Measurements from ENCODE around the gene CST11. TPM values are rescaled to one million over a fixed set of nuclear protein-coding genes. Genes with fewer than 3 reads are reported as not detected.

The CST11 gene, protein sequence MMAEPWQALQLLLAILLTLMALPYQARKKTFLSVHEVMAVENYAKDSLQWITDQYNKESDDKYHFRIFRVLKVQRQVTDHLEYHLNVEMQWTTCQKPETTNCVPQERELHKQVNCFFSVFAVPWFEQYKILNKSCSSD
- total RNA-seq: not detected

- TF ChIP-seq, protein P1, sequence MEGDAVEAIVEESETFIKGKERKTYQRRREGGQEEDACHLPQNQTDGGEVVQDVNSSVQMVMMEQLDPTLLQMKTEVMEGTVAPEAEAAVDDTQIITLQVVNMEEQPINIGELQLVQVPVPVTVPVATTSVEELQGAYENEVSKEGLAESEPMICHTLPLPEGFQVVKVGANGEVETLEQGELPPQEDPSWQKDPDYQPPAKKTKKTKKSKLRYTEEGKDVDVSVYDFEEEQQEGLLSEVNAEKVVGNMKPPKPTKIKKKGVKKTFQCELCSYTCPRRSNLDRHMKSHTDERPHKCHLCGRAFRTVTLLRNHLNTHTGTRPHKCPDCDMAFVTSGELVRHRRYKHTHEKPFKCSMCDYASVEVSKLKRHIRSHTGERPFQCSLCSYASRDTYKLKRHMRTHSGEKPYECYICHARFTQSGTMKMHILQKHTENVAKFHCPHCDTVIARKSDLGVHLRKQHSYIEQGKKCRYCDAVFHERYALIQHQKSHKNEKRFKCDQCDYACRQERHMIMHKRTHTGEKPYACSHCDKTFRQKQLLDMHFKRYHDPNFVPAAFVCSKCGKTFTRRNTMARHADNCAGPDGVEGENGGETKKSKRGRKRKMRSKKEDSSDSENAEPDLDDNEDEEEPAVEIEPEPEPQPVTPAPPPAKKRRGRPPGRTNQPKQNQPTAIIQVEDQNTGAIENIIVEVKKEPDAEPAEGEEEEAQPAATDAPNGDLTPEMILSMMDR (IDR thresholded peaks at IDR 0.05): no peak
- TF ChIP-seq POLR2A (IDR thresholded peaks at IDR 0.05): no peak
- H3K4me3 ChIP-seq (ENCODE audit: low read depth, poor library complexity, severe bottlenecking): no peak within 1 kb of the TSS
- no peak for DNase-seq (ENCODE audit: low spot score in 2 of 2)
- intact Hi-C loops (cut with DNase I; ENCODE audit: low total_unique reads): no loop called here
- 49 to 55% methylated on average over 4 of the region's 4 CpGs for WGBS, 2 donors
These were observed at the start of gene CST11 for GRCh38 chr20:23452776-23453175. Gene CST11 (minus strand): TSS chr20:23452876. CDS start chr20:23452811, 65 bp downstream.

DNA sequence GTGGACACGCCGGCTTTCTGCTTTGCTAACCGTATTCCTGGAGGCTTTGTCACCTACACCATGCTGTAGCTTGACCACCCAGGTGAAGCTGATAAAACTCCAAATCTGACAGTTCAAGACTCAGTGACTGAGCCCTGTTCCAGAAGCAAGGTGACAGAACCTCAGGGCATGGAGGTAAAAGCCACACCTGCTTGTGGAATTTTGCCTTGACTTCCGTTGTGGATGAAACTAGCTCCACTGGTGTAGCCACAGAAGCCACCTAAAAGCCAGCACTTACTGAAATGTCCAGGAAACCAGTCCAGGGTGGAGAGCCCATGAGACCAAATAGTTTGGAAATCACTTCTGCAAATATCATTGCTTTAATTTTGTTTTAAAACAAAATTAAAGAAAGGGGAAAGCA lies 49.2 kb upstream of the CST11 start:
- no peak for DNase-seq (ENCODE audit: low spot score in 2 of 2)
- no peak for TF ChIP-seq POLR2A (IDR thresholded peaks at IDR 0.05)
- TF ChIP-seq, protein P1 (IDR thresholded peaks at IDR 0.05): no peak
- H3K4me3 ChIP-seq (ENCODE audit: low read depth, poor library complexity, severe bottlenecking): no peak overlapping the region
- intact Hi-C loops (cut with DNase I; ENCODE audit: low total_unique reads): no loop called here
- 67 to 69% methylated on average over 4 of the region's 4 CpGs for WGBS, 2 donors

- intact Hi-C loops (cut with DNase I; ENCODE audit: low total_unique reads): no loop called here
- TF ChIP-seq, protein P1 (IDR thresholded peaks at IDR 0.05): no peak
- TF ChIP-seq POLR2A (IDR thresholded peaks at IDR 0.05): no peak
- no peak for DNase-seq (ENCODE audit: low spot score in 2 of 2)
- WGBS, 2 donors: 58 to 77% methylated on average over 1 of the region's 1 CpG
- H3K4me3 ChIP-seq (ENCODE audit: low read depth, poor library complexity, severe bottlenecking): no peak overlapping the region
These were observed 44.9 kb upstream of the CST11 start for GRCh38 chr20:23497536-23497935.

DNA sequence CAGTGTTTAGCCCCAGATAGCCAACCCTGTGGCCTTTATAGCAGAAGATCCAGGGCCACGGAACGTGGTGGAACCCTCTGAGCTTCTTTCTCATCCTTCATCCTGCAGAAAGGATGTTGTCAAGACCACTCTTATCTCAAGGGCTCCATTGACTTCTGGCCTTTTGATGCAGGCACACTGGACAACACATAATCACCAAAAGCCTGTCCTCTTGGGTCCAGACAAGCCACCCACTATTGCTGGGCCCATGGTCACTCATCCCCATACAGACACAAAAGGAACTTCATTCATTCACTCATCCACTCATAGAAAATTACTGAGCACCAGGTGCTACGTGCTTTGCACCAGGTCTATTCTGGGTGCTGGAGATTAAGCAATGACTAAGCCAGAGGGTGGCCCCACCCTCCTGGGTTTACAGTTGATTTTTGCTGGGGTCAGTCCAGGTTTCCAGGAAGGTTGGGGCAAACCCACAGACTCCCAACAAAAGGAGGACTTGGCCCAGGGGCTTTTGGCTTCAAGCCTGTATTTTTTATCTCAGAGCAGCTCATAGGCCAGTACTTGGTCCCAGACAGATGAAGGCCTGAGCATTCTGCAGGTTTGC lies 40.6 kb upstream of the CST11 start:
- H3K4me3 ChIP-seq (ENCODE audit: low read depth, poor library complexity, severe bottlenecking): no peak overlapping the region
- DNase-seq (ENCODE audit: low spot score in 2 of 2): no peak
- TF ChIP-seq POLR2A (IDR thresholded peaks at IDR 0.05): no peak
- TF ChIP-seq, protein P1 (IDR thresholded peaks at IDR 0.05): no peak
- WGBS, 2 donors: 78 to 81% methylated on average over 3 of the region's 3 CpGs
- intact Hi-C loops (cut with DNase I; ENCODE audit: low total_unique reads): no loop called here

DNA sequence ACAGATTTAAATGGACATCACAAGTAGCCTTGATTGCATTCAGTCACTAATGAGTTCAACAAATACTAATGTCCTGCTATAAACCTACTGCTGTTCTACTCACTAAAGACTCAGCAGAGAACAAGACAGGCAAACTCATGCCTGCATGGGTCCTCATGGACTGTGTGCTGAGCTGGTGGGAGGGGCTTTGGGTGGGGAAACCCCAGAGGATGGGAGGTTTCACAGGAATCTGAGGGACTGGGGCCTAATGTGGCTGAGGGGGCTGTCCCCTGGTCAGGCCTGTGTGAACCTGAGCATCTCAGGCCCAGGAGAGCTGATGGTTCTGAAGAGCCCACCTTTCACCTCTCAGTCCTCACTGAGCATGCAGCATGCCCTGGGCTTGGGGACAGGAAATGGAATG lies 39.6 kb upstream of the CST11 start:
- no peak for DNase-seq (ENCODE audit: low spot score in 2 of 2)
- H3K4me3 ChIP-seq (ENCODE audit: low read depth, poor library complexity, severe bottlenecking): no peak overlapping the region
- intact Hi-C loops (cut with DNase I; ENCODE audit: low total_unique reads): no loop called here
- TF ChIP-seq POLR2A (IDR thresholded peaks at IDR 0.05): no peak
- TF ChIP-seq, protein P1 (IDR thresholded peaks at IDR 0.05): no peak

DNA sequence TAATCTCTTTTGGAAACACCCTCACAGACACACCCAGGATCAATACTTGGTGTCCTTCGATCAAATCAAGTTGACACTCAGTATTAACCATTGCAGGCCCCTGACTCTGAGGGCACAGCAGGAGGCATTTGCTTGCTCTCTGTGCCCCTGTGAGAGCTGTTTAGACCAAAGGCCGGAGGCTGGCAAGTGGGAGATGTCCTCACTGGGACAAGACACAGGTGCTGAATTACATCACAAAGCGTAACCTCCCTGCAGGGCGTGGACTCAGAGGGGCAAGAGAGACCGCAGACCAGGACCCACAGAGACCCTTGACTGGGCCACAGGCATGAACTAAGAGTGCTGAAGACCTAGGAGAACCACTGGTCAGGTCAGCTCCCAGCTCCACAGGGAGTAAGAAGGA lies 38.1 kb upstream of the CST11 start, which contains the start of gene CST8:
Gene CST8, plus strand, starts transcription at position 301 of the 400 bp plus-strand sequence. CDS start 551 bp downstream, outside the sequence.
- no peak for DNase-seq (ENCODE audit: low spot score in 2 of 2)
- TF ChIP-seq, protein P1 (IDR thresholded peaks at IDR 0.05): no peak
- TF ChIP-seq POLR2A (IDR thresholded peaks at IDR 0.05): no peak
- H3K4me3 ChIP-seq (ENCODE audit: low read depth, poor library complexity, severe bottlenecking): no peak within 1 kb of the TSS
- intact Hi-C loops (cut with DNase I; ENCODE audit: low total_unique reads): no loop called here
- 90 to 92% methylated on average over 5 of the region's 5 CpGs for WGBS, 2 donors

Data from lower leg skin (tissue), 4 donors.